Mononuclear cell (primary cell): Measurements from ENCODE around the gene TENM3. TPM values are rescaled to one million over a fixed set of nuclear protein-coding genes. Genes with fewer than 3 reads are reported as not detected.

Source experiments
- H3K27me3 ChIP-seq: 2 replicates; pipeline ENCODE4 v1.6.0; 2011; ENCODE audit warnings: low read length, control low read depth; ENCODE audit not compliant: insufficient read depth
- H3K4me1 ChIP-seq: 2 replicates; pipeline ENCODE4 v1.5.1; 2011; ENCODE audit warnings: mild to moderate bottlenecking, low read length, control low read depth; ENCODE audit not compliant: insufficient read depth
- H3K4me3 ChIP-seq: 2 replicates; pipeline ENCODE4 v1.5.1; 2011; ENCODE audit warnings: mild to moderate bottlenecking, low read length, moderate library complexity
- H3K9me3 ChIP-seq: 2 replicates; pipeline ENCODE4 v1.5.1; 2011; ENCODE audit warnings: low read depth, mild to moderate bottlenecking, control low read depth, low read length
- total RNA-seq: library from RNA; depleted of rRNA; stranded (reverse); fragments of >200 nt; gene quantifications from one replicate; pipeline ENCODE4 v1.2.3, GENCODE V29; 2012

TENM3 gene
- total RNA-seq, 1 donor = not detected

GRCh38 chr4:182219411-182220056 is 23.7 kb upstream of the TENM3 start:
- Histone ChIP-seq H3K4me3 (no peak overlapping the region), H3K27me3 (no peaks in the 10 kb centered on the region), H3K9me3 (no peaks in the 10 kb centered on the region), H3K4me1 (no peaks in the 10 kb centered on the region)

- no peaks in the 10 kb centered on the region for H3K9me3 ChIP-seq
- H3K27me3 ChIP-seq = no peaks in the 10 kb centered on the region
- H3K4me1 ChIP-seq = no peaks in the 10 kb centered on the region
- H3K4me3 ChIP-seq = no peak overlapping the region
Measured at GRCh38 chr4:182221987-182222386, 21.2 kb upstream of the TENM3 start.

GRCh38 chr4:182222766-182223165 is 20.4 kb upstream of the TENM3 start:
- Histone ChIP-seq H3K9me3 (no peaks in the 10 kb centered on the region), H3K4me3 (no peak overlapping the region), H3K27me3 (no peaks in the 10 kb centered on the region), H3K4me1 (no peaks in the 10 kb centered on the region)

- H3K9me3 ChIP-seq = no peaks in the 10 kb centered on the region
- H3K27me3 ChIP-seq = no peaks in the 10 kb centered on the region
- no peak overlapping the region for H3K4me3 ChIP-seq
- no peaks in the 10 kb centered on the region for H3K4me1 ChIP-seq
Measured at GRCh38 chr4:182223708-182224107, 19.5 kb upstream of the TENM3 start.

- Histone ChIP-seq H3K9me3 (no peaks in the 10 kb centered on the region), H3K4me3 (no peak overlapping the region), H3K4me1 (no peaks in the 10 kb centered on the region), H3K27me3 (no peaks in the 10 kb centered on the region)
Measured at GRCh38 chr4:182224192-182224850, 18.9 kb upstream of the TENM3 start.

GRCh38 chr4:182225257-182225852 is 17.8 kb upstream of the TENM3 start:
- no peak overlapping the region for H3K4me3 ChIP-seq
- H3K9me3 ChIP-seq = no peaks in the 10 kb centered on the region
- no peaks in the 10 kb centered on the region for H3K27me3 ChIP-seq
- no peaks in the 10 kb centered on the region for H3K4me1 ChIP-seq

GRCh38 chr4:182227611-182228010 is 15.6 kb upstream of the TENM3 start:
- H3K4me3 ChIP-seq = no peak overlapping the region
- H3K27me3 ChIP-seq = no peaks in the 10 kb centered on the region
- no peaks in the 10 kb centered on the region for H3K9me3 ChIP-seq
- H3K4me1 ChIP-seq = no peaks in the 10 kb centered on the region

GRCh38 chr4:182228991-182229577 is 14.1 kb upstream of the TENM3 start:
- Histone ChIP-seq H3K27me3 (no peaks in the 10 kb centered on the region), H3K4me1 (no peaks in the 10 kb centered on the region), H3K4me3 (no peak overlapping the region), H3K9me3 (no peaks in the 10 kb centered on the region)

- Histone ChIP-seq H3K9me3 (no peaks in the 10 kb centered on the region), H3K27me3 (no peaks in the 10 kb centered on the region), H3K4me1 (no peaks in the 10 kb centered on the region), H3K4me3 (no peak overlapping the region)
Measured at GRCh38 chr4:182230256-182230655, 12.9 kb upstream of the TENM3 start.

- no peak overlapping the region for H3K4me3 ChIP-seq
- no peaks in the 10 kb centered on the region for H3K9me3 ChIP-seq
- no peaks in the 10 kb centered on the region for H3K27me3 ChIP-seq
- no peaks in the 10 kb centered on the region for H3K4me1 ChIP-seq
Measured at GRCh38 chr4:182231080-182231479, 12.1 kb upstream of the TENM3 start.

- Histone ChIP-seq H3K27me3 (no peaks in the 10 kb centered on the region), H3K4me3 (no peak overlapping the region), H3K4me1 (no peaks in the 10 kb centered on the region), H3K9me3 (no peaks in the 10 kb centered on the region)
Measured at GRCh38 chr4:182231496-182231895, 11.7 kb upstream of the TENM3 start.

- Histone ChIP-seq H3K27me3 (no peaks in the 10 kb centered on the region), H3K4me1 (no peaks in the 10 kb centered on the region), H3K9me3 (no peaks in the 10 kb centered on the region), H3K4me3 (no peak overlapping the region)
Measured at GRCh38 chr4:182233310-182234090, 9.7 kb upstream of the TENM3 start.

GRCh38 chr4:182235021-182235795 is 8.0 kb upstream of the TENM3 start:
- no peaks in the 10 kb centered on the region for H3K9me3 ChIP-seq
- no peak overlapping the region for H3K4me3 ChIP-seq
- H3K4me1 ChIP-seq = no peaks in the 10 kb centered on the region
- H3K27me3 ChIP-seq = no peaks in the 10 kb centered on the region

- H3K4me3 ChIP-seq = no peak overlapping the region
- H3K4me1 ChIP-seq = no peaks in the 10 kb centered on the region
- H3K27me3 ChIP-seq = no peaks in the 10 kb centered on the region
- no peaks in the 10 kb centered on the region for H3K9me3 ChIP-seq
Measured at GRCh38 chr4:182236186-182236585, 7.0 kb upstream of the TENM3 start.
